SW 1271 (cell line): Measurements from ENCODE around the gene POF1B.
"Not testable (repeated sequence)": the region's sequence is repeated elsewhere in the genome, so short reads cannot be mapped to it uniquely, and the experiment has no call there.

Experiments used
- DNase-seq, 2 experiments: peaks; one replicate each; lab custom pipeline; 2025; lab: John Stamatoyannopoulos, UW

The POF1B gene, protein sequence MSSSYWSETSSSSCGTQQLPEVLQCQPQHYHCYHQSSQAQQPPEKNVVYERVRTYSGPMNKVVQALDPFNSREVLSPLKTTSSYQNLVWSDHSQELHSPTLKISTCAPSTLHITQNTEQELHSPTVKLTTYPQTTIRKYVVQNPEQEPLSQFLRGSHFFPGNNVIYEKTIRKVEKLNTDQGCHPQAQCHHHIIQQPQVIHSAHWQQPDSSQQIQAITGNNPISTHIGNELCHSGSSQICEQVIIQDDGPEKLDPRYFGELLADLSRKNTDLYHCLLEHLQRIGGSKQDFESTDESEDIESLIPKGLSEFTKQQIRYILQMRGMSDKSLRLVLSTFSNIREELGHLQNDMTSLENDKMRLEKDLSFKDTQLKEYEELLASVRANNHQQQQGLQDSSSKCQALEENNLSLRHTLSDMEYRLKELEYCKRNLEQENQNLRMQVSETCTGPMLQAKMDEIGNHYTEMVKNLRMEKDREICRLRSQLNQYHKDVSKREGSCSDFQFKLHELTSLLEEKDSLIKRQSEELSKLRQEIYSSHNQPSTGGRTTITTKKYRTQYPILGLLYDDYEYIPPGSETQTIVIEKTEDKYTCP

GRCh38 chrX:85379174-85379907, at the start of gene POF1B:
POF1B (minus strand) TSS chrX:85379665; CDS start chrX:85379454, 211 bp downstream.
- DNase-seq, result no peak

GRCh38 chrX:85429066-85429465, 49.6 kb upstream of the POF1B start:
- DNase-seq, result no peak

GRCh38 chrX:85419293-85419692, 39.8 kb upstream of the POF1B start:
- DNase-seq, result no peak

GRCh38 chrX:85391878-85392238, 12.4 kb upstream of the POF1B start:
- no peak for DNase-seq

DNA sequence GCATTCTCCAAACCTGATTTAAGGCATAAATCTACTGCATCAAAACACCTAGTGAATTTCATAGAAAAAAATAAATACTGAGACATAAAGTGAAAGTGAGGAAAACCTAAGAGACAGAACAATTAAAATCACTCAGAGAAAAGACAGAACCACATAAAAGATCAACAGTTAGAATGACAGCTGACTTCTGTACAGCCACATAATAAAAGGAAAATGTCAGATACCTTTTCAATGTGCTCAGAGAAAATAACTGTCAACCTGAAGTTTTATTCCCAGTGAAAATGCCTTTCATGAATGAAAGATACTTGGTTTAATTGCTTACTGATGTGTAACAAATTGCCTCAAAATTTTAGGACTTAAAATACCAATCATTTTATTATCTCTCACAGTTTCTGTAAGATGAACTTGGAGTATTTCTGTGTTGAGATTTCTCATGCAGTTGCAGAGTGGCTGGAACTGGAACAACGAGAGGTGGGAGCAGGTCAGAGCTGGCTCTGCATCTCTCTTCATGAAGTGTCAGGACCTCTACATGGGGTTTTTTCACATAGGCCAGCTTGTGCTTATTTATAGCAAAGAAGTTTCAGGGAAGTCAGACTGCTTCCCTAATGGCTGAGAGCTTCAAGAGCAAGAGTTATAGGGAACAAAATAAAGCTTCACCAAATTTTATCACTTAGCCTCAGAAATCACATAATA, 11.9 kb upstream of the POF1B start:
- no peak for DNase-seq

DNA sequence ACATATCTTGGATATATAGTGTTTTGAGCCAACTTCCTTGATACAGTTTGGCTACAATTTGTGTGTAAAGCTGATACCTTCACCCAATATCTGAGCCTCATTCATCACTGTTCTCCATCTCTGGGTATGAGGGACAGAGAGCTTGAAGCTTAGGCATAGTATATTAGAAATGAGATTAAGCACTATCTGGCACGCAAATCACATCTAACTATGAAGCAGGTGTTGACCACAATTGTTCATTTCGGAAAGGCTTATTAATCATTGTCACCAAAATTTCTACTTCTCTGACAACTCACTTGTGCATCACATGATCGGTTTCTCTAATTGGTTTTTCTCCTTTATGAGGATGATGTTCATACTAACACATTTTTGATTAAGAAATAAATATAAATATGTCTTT, 2.1 kb upstream of the POF1B start:
- no peak for DNase-seq

DNA sequence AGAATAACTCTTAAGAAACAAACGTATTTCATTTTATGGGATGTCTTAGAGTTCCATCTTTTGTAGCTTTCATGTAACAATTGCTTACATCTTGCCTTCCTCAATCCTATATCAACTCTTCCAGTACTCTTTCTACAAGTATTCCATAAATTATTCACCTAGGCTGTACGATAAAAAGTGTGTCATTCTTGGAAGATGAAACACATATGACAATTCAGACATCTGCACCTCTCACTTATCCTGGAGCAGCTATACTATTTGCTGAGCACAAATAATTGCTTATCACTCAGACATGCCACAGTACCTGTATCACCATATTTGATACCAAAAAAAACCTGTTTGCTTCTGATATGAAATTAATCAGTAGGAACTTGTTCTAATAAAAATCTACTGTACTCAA, 1.0 kb downstream of the POF1B start:
- no peak for DNase-seq

DNA sequence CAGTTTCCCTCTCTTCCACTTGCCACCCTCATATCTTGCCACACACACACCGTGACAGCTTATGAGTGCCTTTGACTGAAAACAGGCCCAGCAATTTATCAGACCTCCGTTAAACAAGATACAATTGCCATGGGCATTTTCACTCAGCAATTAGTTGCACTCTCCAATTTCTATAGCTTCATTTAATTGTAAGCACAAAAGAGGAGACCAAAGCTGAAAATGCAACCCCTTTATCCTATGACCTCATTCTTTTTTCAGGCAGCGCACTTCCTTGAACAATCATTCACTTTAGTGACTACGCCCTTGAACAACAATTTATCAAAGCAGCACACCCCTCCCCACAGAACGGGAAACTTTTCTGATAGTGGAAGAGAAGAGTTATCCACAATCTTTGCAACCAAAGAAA, 4.1 kb downstream of the POF1B start:
- no peak for DNase-seq

- no peak for DNase-seq
Observed at GRCh38 chrX:85365370-85365995, 14.0 kb downstream of the POF1B start.

GRCh38 chrX:85359051-85359450, 20.4 kb downstream of the POF1B start:
- no peak for DNase-seq

DNA sequence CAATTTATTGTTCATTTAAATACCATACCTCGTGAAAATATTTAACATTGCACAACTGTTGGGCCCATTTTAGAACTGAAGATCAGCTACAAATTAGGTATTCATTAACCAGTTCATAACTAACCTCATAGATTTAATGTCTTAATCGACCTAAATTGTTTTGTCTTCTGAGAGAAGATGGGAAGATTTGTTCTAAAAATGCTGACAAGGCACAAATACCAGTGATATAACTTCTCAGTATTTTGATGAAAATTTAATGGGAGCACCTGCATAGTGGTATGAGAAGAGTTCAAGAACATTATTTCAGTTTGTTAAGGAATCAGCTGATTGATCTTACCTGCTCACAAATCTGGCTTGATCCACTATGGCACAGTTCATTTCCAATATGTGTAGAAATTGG, 33.9 kb downstream of the POF1B start:
- no peak for DNase-seq

- no peak for DNase-seq
Observed at GRCh38 chrX:85327060-85327333, 52.5 kb downstream of the POF1B start.

GRCh38 chrX:85326234-85327059, 53.0 kb downstream of the POF1B start:
- no peak for DNase-seq

- not testable (repeated sequence) for DNase-seq
Observed at GRCh38 chrX:85311348-85311747, 68.1 kb downstream of the POF1B start.

GRCh38 chrX:85309717-85310116, 69.7 kb downstream of the POF1B start:
- DNase-seq, result no peak

DNA sequence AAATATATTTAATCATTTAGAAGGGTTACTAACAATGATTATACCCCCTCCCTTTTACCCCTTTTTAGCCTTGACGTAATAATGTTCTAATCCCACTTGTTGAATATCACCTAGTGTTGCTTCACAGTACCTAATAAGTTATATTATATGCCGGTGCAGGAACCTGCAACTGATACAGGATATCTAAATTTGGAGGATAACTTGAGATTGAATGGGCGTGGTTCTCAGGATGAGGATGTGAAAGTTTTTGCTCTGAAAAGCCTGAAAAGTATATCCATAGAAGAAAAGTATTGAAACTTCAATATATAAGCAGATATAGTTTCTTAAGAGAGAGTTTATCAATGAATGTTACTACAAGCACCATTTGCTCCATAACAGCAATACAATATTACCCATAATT, 75.9 kb downstream of the POF1B start:
- DNase-seq, result no peak

- DNase-seq, result no peak
Observed at GRCh38 chrX:85288992-85289723, 90.3 kb downstream of the POF1B start.

DNA sequence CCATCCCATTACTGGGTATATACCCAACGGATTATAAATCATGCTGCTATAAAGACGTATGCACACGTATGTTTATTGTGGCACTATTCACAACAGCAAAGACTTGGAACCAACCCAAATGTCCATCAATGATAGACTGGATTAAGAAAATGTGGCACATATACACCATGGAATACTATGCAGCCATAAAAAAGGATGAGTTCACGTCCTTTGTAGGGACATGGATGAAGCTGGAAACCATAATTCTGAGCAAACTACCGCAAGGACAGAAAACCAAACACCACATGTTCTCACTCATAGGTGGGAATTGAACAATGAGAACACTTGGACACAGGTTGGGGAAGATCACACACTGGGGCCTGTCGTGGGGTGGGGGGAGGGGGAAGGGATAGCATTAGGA, 94.2 kb downstream of the POF1B start:
- not testable (repeated sequence) for DNase-seq

- peak; percentile 0 for DNase-seq
Observed at GRCh38 chrX:85244450-85245211, 134.8 kb downstream of the POF1B start.
